Endothelial cell (in vitro differentiated cells): ENCODE measurements around the gene RALBP1. TPM values are rescaled to one million over a fixed set of nuclear protein-coding genes. Genes with fewer than 3 reads are reported as not detected.
"Not testable (repeated sequence)": the region's sequence is repeated elsewhere in the genome, so short reads cannot be mapped to it uniquely, and the experiment has no call there.

Source experiments
- DNase-seq: peaks from one replicate; pipeline ENCODE4 v3.0.0; 2021; ENCODE audit warnings: low spot score
- H3K27ac Mint-ChIP-seq: one replicate; pipeline ENCODE4 v1.8.0; 2021; ENCODE audit warnings: mixed read lengths, inconsistent platforms; ENCODE audit not compliant: unreplicated experiment
- H3K27me3 Mint-ChIP-seq: one replicate; pipeline ENCODE4 v1.8.0; 2021; ENCODE audit warnings: mild to moderate bottlenecking, moderate library complexity, mixed read lengths, inconsistent platforms; ENCODE audit not compliant: unreplicated experiment
- H3K36me3 Mint-ChIP-seq: one replicate; pipeline ENCODE4 v1.8.0; 2021; ENCODE audit warnings: mild to moderate bottlenecking, low read depth, mixed read lengths, inconsistent platforms; ENCODE audit not compliant: unreplicated experiment
- H3K4me1 Mint-ChIP-seq: one replicate; pipeline ENCODE4 v1.8.0; 2021; ENCODE audit warnings: mild to moderate bottlenecking, mixed read lengths, inconsistent platforms; ENCODE audit not compliant: unreplicated experiment
- H3K4me3 Mint-ChIP-seq: one replicate; pipeline ENCODE4 v1.8.0; 2021; ENCODE audit warnings: mild to moderate bottlenecking, mixed read lengths, inconsistent platforms; ENCODE audit not compliant: unreplicated experiment
- H3K9me3 Mint-ChIP-seq: one replicate; pipeline ENCODE4 v1.8.0; 2021; ENCODE audit warnings: mixed read lengths, inconsistent platforms; ENCODE audit not compliant: unreplicated experiment
- CTCF ChIP-seq: fragments of 200-600 bp; sonication (generic); IDR thresholded peaks from one replicate; pipeline ENCODE4 v1.5.0; 2021; ENCODE audit warnings: antibody characterized with exemption; ENCODE audit not compliant: unreplicated experiment
- total RNA-seq: library from RNA; stranded (reverse); fragmentation: NEBNext Ultra II Directional; extraction: Animal tissue kit (Norgen Biotek cat#: 25700); gene quantifications from one replicate; pipeline ENCODE4 v1.2.1, GENCODE V29; 2021; ENCODE audit not compliant: unreplicated experiment

RALBP1 gene
- total RNA-seq, 1 donor from 2014 or later, result 56.8 TPM

GRCh38 chr18:9446839-9447238 lies 28.5 kb upstream of the RALBP1 start:
- Mint-ChIP-seq H3K27me3 (no peaks in the 10 kb centered on the region), H3K4me1 (no peaks in the 10 kb centered on the region), H3K9me3 (peaks cover 11% of the 10 kb centered on the region), H3K4me3 (no peak overlapping the region), H3K27ac (no peak overlapping the region), H3K36me3 (no peaks in the 10 kb centered on the region)
- no peak for TF ChIP-seq CTCF
- no peak for DNase-seq

DNA sequence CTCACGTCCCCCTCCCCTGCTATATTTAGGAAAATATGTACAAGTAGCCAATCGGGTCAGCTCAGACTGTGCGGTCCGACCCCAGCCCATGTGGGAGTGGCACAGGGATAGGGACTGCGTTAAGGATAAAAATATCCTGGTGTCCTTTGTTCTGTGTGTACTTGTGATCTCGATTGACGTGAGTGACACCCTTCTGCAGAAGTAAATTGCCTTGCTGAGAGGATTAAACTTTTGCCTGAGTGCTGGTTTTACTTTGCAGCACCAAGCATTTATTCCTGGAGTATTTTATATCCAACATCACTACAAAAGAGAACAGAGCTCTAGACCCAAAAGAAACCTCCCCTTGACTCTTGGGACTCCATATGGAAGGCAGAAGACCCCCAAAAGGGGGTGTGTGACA lies 28.0 kb upstream of the RALBP1 start:
- no peaks in the 10 kb centered on the region for H3K4me1 Mint-ChIP-seq
- H3K4me3 Mint-ChIP-seq, result no peak overlapping the region
- peaks cover 11% of the 10 kb centered on the region for H3K9me3 Mint-ChIP-seq
- no peaks in the 10 kb centered on the region for H3K27me3 Mint-ChIP-seq
- H3K36me3 Mint-ChIP-seq, result no peaks in the 10 kb centered on the region
- H3K27ac Mint-ChIP-seq, result no peak overlapping the region
- DNase-seq, result no peak
- no peak for TF ChIP-seq CTCF

- Mint-ChIP-seq H3K4me1 (no peaks in the 10 kb centered on the region), H3K4me3 (no peak overlapping the region), H3K9me3 (peaks cover 11% of the 10 kb centered on the region), H3K27me3 (no peaks in the 10 kb centered on the region), H3K27ac (no peak overlapping the region), H3K36me3 (no peaks in the 10 kb centered on the region)
- DNase-seq, result no peak
- TF ChIP-seq CTCF, result no peak
Measured at GRCh38 chr18:9449600-9450414, 25.5 kb upstream of the RALBP1 start.

GRCh38 chr18:9450920-9451319 lies 24.4 kb upstream of the RALBP1 start:
- H3K4me1 Mint-ChIP-seq, H3K27me3 Mint-ChIP-seq, H3K27ac Mint-ChIP-seq, H3K4me3 Mint-ChIP-seq, H3K36me3 Mint-ChIP-seq, DNase-seq: not testable (repeated sequence)
- peaks cover 11% of the 10 kb centered on the region for H3K9me3 Mint-ChIP-seq

DNA sequence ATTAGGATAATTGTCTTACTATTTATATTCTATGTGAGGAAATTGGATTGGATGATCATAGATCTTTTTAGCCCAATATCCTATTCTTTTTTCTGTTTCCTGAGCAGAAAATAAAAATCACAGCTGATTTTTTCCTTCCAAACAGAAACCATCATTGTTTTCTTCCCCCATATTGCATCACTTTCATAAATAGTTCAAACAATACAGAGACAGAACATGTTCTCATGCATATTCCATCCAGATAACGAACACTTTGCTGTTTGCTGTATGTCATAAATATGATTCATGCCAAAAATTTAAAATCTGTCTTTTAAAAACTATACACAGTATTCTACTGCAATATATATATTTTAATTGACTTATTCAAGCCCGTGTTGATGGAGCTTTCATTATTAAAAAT lies 22.0 kb upstream of the RALBP1 start:
- no peak for TF ChIP-seq CTCF
- peaks cover 3% of the 10 kb centered on the region for H3K9me3 Mint-ChIP-seq
- no peak for DNase-seq
- peaks cover 6% of the 10 kb centered on the region for H3K36me3 Mint-ChIP-seq
- no peaks in the 10 kb centered on the region for H3K4me1 Mint-ChIP-seq
- no peak overlapping the region for H3K4me3 Mint-ChIP-seq
- no peak overlapping the region for H3K27ac Mint-ChIP-seq
- H3K27me3 Mint-ChIP-seq, result peaks cover 2% of the 10 kb centered on the region
